HEK293 (cell line): Measurements from ENCODE around the gene NANS.

Source experiments
- OSR2 ChIP-seq: fragments of 450-650 bp; formaldehyde crosslinking; IDR thresholded peaks from 2 replicates; pipeline ENCODE4 v1.5.1; 2016; ENCODE audit warnings: missing biosample characterization, missing genetic modification characterization
- SP2 ChIP-seq: fragments of 450-650 bp; formaldehyde crosslinking; IDR thresholded peaks from 2 replicates; pipeline ENCODE4 v1.5.1; 2016; ENCODE audit warnings: missing biosample characterization, missing genetic modification characterization
- ZFP3 ChIP-seq: fragments of 450-650 bp; formaldehyde crosslinking; IDR thresholded peaks from 2 replicates; pipeline ENCODE4 v1.5.1; 2016; ENCODE audit warnings: low read depth, missing biosample characterization, missing genetic modification characterization
- ZNF501 ChIP-seq: fragments of 450-650 bp; formaldehyde crosslinking; IDR thresholded peaks from 2 replicates; pipeline ENCODE4 v1.5.1; 2016; ENCODE audit warnings: missing biosample characterization, missing genetic modification characterization
- ZSCAN4 ChIP-seq: fragments of 450-650 bp; formaldehyde crosslinking; IDR thresholded peaks from 2 replicates; pipeline ENCODE4 v1.5.1; 2017; ENCODE audit warnings: missing biosample characterization, missing genetic modification characterization
- TF ChIP-seq, protein P1 (sequence below): fragments of 450-650 bp; formaldehyde crosslinking; IDR thresholded peaks from 2 replicates; pipeline ENCODE4 v1.5.1; 2016; ENCODE audit warnings: missing biosample characterization, missing genetic modification characterization
- TF ChIP-seq, protein P2 (sequence below): fragments of 450-650 bp; formaldehyde crosslinking; IDR thresholded peaks from 2 replicates; pipeline ENCODE4 v1.5.1; 2016; ENCODE audit warnings: missing biosample characterization, missing genetic modification characterization
- TF ChIP-seq, protein P3 (sequence below): fragments of 450-650 bp; formaldehyde crosslinking; IDR thresholded peaks from 2 replicates; pipeline ENCODE4 v1.5.1; 2016; ENCODE audit warnings: missing biosample characterization, missing genetic modification characterization

DNA sequence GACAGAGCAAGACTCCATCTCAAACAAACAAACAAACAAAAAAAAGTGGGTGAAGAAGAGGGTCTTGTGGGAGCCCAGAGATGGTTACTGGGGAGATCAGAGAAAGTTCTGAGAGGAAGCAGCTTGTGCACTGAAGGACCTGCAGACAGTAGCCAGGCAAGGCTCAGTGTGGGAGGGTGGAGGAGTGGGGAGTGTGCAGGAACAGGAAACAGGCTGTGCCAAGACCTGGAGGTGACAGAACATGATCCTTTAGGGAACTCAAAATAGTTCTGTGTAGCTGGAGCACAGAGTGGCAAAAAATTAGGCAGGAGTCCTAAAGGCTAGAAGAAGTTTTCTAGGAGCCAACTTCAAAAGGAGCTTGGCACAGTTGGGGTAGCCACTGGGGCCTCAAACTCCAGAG is 19.2 kb upstream of the NANS start:
- TF ChIP-seq, protein P1, sequence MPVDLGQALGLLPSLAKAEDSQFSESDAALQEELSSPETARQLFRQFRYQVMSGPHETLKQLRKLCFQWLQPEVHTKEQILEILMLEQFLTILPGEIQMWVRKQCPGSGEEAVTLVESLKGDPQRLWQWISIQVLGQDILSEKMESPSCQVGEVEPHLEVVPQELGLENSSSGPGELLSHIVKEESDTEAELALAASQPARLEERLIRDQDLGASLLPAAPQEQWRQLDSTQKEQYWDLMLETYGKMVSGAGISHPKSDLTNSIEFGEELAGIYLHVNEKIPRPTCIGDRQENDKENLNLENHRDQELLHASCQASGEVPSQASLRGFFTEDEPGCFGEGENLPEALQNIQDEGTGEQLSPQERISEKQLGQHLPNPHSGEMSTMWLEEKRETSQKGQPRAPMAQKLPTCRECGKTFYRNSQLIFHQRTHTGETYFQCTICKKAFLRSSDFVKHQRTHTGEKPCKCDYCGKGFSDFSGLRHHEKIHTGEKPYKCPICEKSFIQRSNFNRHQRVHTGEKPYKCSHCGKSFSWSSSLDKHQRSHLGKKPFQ (tag by site-specific recombination), result no peak
- no peak for TF ChIP-seq ZNF501
- no peak for TF ChIP-seq ZSCAN4 (tag by site-specific recombination)
- TF ChIP-seq, protein P2, sequence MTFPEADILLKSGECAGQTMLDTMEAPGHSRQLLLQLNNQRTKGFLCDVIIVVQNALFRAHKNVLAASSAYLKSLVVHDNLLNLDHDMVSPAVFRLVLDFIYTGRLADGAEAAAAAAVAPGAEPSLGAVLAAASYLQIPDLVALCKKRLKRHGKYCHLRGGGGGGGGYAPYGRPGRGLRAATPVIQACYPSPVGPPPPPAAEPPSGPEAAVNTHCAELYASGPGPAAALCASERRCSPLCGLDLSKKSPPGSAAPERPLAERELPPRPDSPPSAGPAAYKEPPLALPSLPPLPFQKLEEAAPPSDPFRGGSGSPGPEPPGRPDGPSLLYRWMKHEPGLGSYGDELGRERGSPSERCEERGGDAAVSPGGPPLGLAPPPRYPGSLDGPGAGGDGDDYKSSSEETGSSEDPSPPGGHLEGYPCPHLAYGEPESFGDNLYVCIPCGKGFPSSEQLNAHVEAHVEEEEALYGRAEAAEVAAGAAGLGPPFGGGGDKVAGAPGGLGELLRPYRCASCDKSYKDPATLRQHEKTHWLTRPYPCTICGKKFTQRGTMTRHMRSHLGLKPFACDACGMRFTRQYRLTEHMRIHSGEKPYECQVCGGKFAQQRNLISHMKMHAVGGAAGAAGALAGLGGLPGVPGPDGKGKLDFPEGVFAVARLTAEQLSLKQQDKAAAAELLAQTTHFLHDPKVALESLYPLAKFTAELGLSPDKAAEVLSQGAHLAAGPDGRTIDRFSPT, result no peak
- TF ChIP-seq SP2 (tag by site-specific recombination), result no peak
- TF ChIP-seq ZFP3 (tag by site-specific recombination), result no peak
- no peak for TF ChIP-seq OSR2
- TF ChIP-seq, protein P3, sequence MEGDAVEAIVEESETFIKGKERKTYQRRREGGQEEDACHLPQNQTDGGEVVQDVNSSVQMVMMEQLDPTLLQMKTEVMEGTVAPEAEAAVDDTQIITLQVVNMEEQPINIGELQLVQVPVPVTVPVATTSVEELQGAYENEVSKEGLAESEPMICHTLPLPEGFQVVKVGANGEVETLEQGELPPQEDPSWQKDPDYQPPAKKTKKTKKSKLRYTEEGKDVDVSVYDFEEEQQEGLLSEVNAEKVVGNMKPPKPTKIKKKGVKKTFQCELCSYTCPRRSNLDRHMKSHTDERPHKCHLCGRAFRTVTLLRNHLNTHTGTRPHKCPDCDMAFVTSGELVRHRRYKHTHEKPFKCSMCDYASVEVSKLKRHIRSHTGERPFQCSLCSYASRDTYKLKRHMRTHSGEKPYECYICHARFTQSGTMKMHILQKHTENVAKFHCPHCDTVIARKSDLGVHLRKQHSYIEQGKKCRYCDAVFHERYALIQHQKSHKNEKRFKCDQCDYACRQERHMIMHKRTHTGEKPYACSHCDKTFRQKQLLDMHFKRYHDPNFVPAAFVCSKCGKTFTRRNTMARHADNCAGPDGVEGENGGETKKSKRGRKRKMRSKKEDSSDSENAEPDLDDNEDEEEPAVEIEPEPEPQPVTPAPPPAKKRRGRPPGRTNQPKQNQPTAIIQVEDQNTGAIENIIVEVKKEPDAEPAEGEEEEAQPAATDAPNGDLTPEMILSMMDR (tag by site-specific recombination), result no peak
